ENCODE measurements around the gene ECSIT. TPM values are rescaled to one million over a fixed set of nuclear protein-coding genes. Genes with fewer than 3 reads are reported as not detected.

ECSIT gene
- total RNA-seq, 2 experiments from 2014 or later, result 42.6 to 46.0 TPM

DNA sequence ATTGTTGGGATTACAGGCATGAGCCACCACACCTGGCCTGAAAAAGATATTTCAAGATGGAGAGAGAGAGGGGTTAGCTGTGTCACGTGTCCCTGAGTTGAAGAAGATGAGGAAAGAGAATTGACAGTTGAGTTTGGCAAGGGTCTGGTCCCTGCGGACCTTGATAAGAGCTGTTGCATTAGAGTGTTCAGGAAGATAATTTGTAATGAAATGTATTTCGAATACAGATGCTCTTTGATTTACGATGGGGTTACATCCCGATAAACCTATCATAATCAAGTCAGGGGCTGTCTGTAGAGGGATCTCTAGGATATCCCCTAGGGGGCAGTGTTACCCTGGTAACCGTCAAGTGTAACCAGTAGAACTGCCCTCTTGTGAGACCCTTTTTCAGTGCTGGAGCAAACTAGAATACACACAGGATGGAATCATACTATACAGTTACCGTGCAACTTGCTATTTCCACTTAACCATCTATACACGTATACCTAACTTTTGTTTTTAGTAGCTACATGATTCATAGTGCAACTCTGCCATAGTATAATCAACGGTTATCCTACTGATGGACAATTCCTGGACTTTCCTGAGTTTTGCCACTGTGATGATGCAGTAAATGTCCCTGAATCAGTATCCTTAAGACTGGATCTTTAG lies 31.6 kb upstream of the ECSIT start:
- CTCF ChIA-PET, result interaction anchor here (0.6 to 3.6 kb wide), 10 partner anchors 9 to 80 kb away, joined by 3 to 60 read pairs (median 5); partner anchors contain the start of gene ACP5
- peak overlapping the region; percentile 80 for H3K27ac Mint-ChIP-seq
- DNase-seq, result peak; percentile 80
- H3K36me3 Mint-ChIP-seq (ENCODE audit: low read depth), result peaks cover 7% of the 10 kb centered on the region
- peaks cover 37% of the 10 kb centered on the region for H3K4me1 Mint-ChIP-seq (ENCODE audit: low read depth)
- intact Hi-C loops (cut with micrococcal nuclease), result loop anchor here (1.0 kb wide), 3 partner anchors 21 to 179 kb away; no protein-coding TSS in a partner anchor
- H3K4me3 Mint-ChIP-seq, result peak overlapping the region; percentile 91
- H3K27me3 Mint-ChIP-seq (ENCODE audit: low read depth), result no peaks in the 10 kb centered on the region
- no peaks in the 10 kb centered on the region for H3K9me3 Mint-ChIP-seq

DNA sequence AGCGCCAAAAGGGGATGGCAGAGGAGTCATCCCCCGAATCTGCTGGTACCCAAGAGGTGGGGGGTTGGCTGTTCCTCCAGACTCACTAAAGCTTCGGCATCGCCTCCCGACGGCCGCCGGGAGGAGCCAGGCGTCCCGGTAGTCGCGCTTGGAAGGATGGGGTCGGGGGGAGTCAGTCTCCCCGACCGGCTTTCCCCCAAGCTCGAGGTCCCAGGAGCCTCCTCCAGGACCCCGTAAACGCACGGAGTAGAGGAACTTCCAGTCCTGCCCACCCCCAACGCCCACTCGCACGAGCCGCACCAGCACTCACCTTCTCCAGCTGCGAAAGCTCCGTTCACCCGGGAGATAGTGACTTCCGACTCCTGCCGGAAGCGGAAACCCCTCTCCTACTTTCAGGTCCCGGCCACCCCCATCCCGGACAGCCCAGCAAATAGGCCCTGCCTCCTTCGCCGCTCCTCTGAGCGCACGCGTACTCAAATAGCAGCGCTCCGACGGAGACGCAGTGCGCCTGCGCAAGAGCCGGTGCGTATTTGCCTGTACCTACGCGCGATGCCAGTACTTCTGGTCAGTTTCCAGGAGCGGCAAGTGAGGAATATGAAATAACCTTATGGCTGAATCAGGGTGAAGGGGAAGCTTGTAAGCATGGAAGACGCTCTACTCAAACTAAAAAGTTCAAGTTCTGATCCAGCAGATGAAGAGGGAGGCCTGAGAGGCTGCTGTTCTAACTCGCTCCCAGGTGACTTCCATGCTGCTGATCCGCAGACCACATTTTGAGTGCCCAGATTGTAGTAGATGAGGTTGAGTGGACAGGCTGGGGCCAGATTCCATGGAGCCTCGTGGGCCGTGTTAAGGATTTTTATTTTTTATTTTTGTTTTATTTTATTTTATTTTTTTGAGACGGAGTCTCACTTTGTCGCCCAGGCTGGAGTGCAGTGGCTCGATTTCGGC lies 30.2 kb upstream of the ECSIT start, which contains the start of gene ELOF1:
TSS of gene ELOF1 (minus strand) at position 350 of the 948 bp plus-strand sequence. CDS start 4,883 bp downstream, outside the sequence.
- H3K4me1 Mint-ChIP-seq (ENCODE audit: low read depth), result peaks cover 43% of the 10 kb centered on the region
- peak; percentile 98 for DNase-seq
- intact Hi-C loops (cut with micrococcal nuclease), result loop anchor here (1.0 to 2.0 kb wide), 4 partner anchors 23 to 54 kb away; partner anchors contain the start of genes ECSIT, ZNF627 and ZNF653
- H3K36me3 Mint-ChIP-seq (ENCODE audit: low read depth), result peaks cover 9% of the 10 kb centered on the region
- H3K27ac Mint-ChIP-seq, result peak within 1 kb of the TSS; percentile 89
- no peaks in the 10 kb centered on the region for H3K27me3 Mint-ChIP-seq (ENCODE audit: low read depth)
- CTCF ChIA-PET, result interaction anchor here (0.5 to 3.6 kb wide), 8 partner anchors 21 to 429 kb away, joined by 3 to 60 read pairs (median 4); partner anchors contain the start of genes ACP5 and ZNF627
- peak within 1 kb of the TSS; percentile 91 for H3K4me3 Mint-ChIP-seq
- H3K9me3 Mint-ChIP-seq, result no peaks in the 10 kb centered on the region

DNA sequence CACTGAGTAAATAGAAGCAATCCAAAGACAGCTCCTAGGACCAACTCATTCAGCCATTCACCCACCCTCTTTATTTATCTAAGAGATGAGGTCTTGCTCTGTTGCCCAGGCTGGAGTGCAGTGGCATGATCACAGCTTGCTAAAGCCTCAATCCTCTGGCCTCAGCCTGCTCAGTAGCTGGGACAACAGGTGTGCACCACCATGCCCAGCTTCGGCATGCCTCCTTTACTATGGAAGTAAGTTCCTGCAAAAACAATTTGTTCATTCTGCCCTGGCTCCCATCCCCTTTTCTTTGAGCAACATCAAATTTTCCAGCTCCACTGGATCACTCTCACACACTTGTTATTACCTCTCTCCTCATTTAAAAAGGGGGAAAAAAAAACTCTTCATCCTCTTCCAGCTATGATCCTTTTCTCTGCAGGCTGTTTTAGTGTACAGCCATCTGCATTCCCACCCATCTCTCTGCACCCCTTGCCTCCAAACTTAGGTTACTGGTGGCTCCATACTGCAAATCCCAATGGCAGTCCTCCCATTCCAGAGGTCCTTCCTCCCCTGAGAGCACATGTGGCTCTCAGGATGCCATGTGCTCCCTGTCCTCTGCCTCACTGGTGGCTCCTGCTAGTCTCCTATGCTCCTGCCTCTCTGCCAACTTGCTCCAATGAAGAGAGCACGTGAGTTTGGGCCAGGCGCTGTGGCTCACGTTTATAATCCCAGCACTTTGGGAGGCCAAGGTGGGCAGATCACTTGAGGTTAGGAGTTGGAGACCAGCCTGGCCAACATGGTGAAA lies 27.9 kb upstream of the ECSIT start:
- intact Hi-C loops (cut with micrococcal nuclease), result no loop called here

DNA sequence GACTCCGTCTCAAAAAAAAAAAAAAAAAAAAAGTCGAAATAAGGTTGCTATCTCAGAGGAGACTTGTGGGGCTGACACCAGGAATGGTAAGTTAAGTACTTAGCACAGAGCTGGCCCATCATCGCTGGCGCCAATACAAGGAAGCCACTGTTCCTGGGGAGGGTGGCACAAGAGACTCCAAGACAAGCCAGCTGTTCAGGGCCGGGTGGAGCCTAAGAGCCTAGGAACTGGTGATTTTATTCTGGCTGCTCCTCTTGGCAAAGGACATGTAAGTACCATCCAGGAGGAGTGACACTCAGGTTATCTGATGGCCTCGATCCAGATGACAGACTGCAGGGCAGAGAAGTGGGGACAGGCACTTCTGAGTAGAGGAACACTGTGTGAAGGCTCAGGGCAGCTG lies 26.3 kb upstream of the ECSIT start:
- Mint-ChIP-seq H3K27ac (peak overlapping the region; percentile 6), H3K4me3 (no peak overlapping the region), H3K36me3 (ENCODE audit: low read depth) (peaks cover 13% of the 10 kb centered on the region), H3K27me3 (ENCODE audit: low read depth) (no peaks in the 10 kb centered on the region), H3K9me3 (no peaks in the 10 kb centered on the region), H3K4me1 (ENCODE audit: low read depth) (peaks cover 36% of the 10 kb centered on the region)
- no peak for DNase-seq
- CTCF ChIA-PET, result no interaction called here
- intact Hi-C loops (cut with micrococcal nuclease), result no loop called here

More for the DNA sequence above, 27.9 kb upstream of the ECSIT start:
- no peak overlapping the region for H3K27ac Mint-ChIP-seq
- no peaks in the 10 kb centered on the region for H3K9me3 Mint-ChIP-seq
- CTCF ChIA-PET, result no interaction called here
- peak overlapping the region; percentile 28 for H3K4me3 Mint-ChIP-seq
- H3K36me3 Mint-ChIP-seq (ENCODE audit: low read depth), result peaks cover 13% of the 10 kb centered on the region
- DNase-seq, result no peak
- H3K27me3 Mint-ChIP-seq (ENCODE audit: low read depth), result no peaks in the 10 kb centered on the region
- H3K4me1 Mint-ChIP-seq (ENCODE audit: low read depth), result peaks cover 45% of the 10 kb centered on the region

DNA sequence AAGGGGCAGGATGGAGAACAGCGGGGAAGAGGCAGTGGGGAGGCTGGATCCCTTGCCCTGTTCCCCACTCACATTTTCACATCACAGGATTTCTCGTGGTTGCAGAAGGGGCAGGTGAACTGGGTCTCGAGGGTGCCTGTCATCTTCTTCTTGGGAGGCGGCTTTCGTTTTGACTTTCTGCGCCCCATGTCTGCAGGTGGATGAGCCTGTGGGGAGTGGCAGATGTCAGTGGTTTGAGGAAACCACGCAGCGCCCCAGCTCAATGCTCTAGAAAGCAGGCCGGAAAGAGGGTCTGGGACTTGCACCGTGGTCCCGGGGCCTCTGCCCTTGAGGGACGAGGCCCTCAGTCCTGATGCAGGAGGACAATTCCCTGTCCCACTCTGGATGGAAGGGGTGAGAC lies 25.2 kb upstream of the ECSIT start:
- no peak overlapping the region for H3K4me3 Mint-ChIP-seq
- CTCF ChIA-PET, result interaction anchor here (1.7 kb wide), 1 partner anchor 18 kb away, joined by 5 read pairs; no protein-coding TSS in a partner anchor
- peaks cover 31% of the 10 kb centered on the region for H3K4me1 Mint-ChIP-seq (ENCODE audit: low read depth)
- intact Hi-C loops (cut with micrococcal nuclease), result no loop called here
- peaks cover 13% of the 10 kb centered on the region for H3K36me3 Mint-ChIP-seq (ENCODE audit: low read depth)
- peak overlapping the region; percentile 53 for H3K27ac Mint-ChIP-seq
- DNase-seq, result no peak
- no peaks in the 10 kb centered on the region for H3K27me3 Mint-ChIP-seq (ENCODE audit: low read depth)
- no peaks in the 10 kb centered on the region for H3K9me3 Mint-ChIP-seq

DNA sequence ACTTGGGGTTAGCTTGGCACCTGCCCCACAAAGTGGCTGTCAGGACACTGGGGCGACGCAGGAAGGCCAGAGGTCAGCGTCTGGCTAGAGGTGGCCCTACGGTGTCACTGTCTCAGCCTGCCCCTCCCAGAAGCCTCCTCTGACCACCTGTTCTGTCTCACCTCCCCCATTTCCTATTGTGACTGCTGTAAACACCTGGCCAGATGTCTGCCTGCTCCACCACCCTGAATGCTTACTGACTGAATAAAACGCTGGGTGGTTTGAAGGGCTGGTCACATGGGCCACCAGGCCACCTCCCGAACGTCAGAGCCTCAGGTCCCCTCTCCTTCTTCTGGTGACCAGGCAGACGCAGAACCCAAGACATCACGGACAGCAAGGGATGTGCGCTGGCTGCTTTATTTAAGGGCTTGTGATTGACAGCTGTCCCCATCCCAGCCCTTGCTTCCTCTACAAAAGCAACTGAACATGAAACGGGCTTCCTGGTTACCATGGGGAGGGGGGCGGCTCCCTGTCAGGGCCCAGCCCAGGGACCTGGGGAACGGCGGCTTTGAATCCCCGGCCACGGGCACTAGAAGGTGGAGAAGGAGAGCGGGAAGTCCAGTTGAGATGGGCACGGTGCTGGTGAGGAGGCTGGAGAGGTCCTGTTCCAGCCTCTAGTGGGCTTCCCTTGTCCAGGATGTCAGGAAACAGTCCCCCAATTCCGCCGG lies 23.9 kb upstream of the ECSIT start:
- no peak overlapping the region for H3K27ac Mint-ChIP-seq
- no peak overlapping the region for H3K4me3 Mint-ChIP-seq
- H3K4me1 Mint-ChIP-seq (ENCODE audit: low read depth), result peaks cover 26% of the 10 kb centered on the region
- H3K27me3 Mint-ChIP-seq (ENCODE audit: low read depth), result no peaks in the 10 kb centered on the region
- no peaks in the 10 kb centered on the region for H3K9me3 Mint-ChIP-seq
- intact Hi-C loops (cut with micrococcal nuclease), result no loop called here
- H3K36me3 Mint-ChIP-seq (ENCODE audit: low read depth), result peaks cover 13% of the 10 kb centered on the region
- no peak for DNase-seq
- CTCF ChIA-PET, result no interaction called here

DNA sequence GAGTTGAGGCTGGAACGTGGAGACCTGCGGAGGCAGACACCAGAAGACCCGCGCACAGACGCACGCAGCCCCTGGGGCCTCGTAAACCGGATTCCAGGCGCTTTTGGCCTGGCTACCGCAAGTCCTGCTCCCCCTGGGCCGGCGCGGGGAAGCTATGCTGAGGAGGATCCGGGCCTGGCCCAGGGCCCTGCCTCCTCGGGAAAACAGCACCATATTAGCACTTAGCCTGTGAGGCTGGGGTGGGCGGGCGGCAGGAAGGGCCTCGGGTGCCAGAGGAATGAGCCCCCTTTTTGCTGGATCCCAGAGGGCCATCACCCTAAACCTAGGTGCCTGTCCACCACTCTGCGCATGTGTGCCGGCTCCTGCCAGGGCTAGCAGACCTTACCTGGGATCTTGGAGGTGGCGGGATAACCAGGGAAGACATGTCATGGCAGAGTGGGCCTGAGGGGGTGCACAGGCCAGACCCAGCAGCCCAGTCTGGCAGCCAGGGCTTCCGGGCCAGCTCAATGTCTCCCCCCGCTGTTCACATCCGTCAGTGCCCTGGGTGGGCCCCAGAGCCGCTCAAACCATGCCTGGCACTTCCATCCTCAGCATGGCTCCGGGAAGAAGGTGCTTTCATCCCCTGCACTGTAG lies 22.8 kb upstream of the ECSIT start:
- intact Hi-C loops (cut with micrococcal nuclease), result no loop called here

DNA sequence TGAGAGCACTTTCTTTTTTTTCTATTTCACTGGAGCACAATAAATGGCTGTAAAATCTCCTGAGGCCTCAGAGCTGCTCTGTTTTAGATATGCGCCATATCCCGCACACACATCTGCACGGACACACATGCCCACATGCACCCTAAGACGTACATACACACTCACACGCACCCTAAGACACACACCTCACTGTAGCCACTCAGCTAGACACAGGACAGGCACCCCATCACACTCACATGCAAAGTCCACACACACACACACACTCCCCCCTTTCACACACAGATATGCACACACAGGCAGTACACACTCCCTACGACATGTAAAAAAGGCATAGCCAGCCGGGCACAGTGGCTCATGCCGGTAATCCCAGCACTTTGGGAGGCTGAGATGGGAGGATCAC lies 21.3 kb upstream of the ECSIT start:
- DNase-seq, result no peak
- CTCF ChIA-PET, result no interaction called here
- intact Hi-C loops (cut with micrococcal nuclease), result no loop called here
- Mint-ChIP-seq H3K4me1 (ENCODE audit: low read depth) (peaks cover 11% of the 10 kb centered on the region), H3K4me3 (no peak overlapping the region), H3K27ac (no peak overlapping the region), H3K9me3 (no peaks in the 10 kb centered on the region), H3K27me3 (ENCODE audit: low read depth) (no peaks in the 10 kb centered on the region), H3K36me3 (ENCODE audit: low read depth) (peaks cover 4% of the 10 kb centered on the region)

More for the DNA sequence above, 22.8 kb upstream of the ECSIT start:
- Mint-ChIP-seq H3K4me3 (no peak overlapping the region), H3K36me3 (ENCODE audit: low read depth) (peaks cover 10% of the 10 kb centered on the region), H3K27ac (no peak overlapping the region), H3K27me3 (ENCODE audit: low read depth) (no peaks in the 10 kb centered on the region), H3K9me3 (no peaks in the 10 kb centered on the region), H3K4me1 (ENCODE audit: low read depth) (peaks cover 18% of the 10 kb centered on the region)
- CTCF ChIA-PET, result interaction anchor here (0.6 kb wide), 1 partner anchor 20 kb away, joined by 3 read pairs; no protein-coding TSS in a partner anchor
- DNase-seq, result no peak

DNA sequence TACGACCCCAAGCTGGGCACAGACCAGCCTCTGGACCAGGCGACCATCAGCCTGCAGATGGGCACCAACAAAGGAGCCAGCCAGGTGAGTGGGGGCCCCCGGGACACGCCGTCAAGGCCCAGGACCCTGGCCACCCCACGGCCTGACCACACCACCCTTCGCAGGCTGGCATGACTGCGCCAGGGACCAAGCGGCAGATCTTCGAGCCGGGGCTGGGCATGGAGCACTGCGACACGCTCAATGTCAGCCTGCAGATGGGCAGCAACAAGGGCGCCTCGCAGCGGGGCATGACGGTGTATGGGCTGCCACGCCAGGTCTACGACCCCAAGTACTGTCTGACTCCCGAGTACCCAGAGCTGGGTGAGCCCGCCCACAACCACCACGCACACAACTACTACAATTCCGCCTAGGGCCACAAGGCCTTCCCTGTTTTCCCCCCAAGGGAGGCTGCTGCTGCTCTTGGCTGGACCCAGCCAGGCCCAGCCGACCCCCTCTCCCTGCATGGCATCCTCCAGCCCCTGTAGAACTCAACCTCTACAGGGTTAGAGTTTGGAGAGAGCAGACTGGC lies 20.5 kb upstream of the ECSIT start:
- Mint-ChIP-seq H3K36me3 (ENCODE audit: low read depth) (peaks cover 4% of the 10 kb centered on the region), H3K9me3 (no peaks in the 10 kb centered on the region), H3K27me3 (ENCODE audit: low read depth) (no peaks in the 10 kb centered on the region), H3K27ac (no peak overlapping the region), H3K4me1 (ENCODE audit: low read depth) (peaks cover 10% of the 10 kb centered on the region), H3K4me3 (no peak overlapping the region)
- CTCF ChIA-PET, result interaction anchor here (1.0 kb wide), 1 partner anchor 13 kb away, joined by 3 read pairs; no protein-coding TSS in a partner anchor
- intact Hi-C loops (cut with micrococcal nuclease), result no loop called here
- no peak for DNase-seq

DNA sequence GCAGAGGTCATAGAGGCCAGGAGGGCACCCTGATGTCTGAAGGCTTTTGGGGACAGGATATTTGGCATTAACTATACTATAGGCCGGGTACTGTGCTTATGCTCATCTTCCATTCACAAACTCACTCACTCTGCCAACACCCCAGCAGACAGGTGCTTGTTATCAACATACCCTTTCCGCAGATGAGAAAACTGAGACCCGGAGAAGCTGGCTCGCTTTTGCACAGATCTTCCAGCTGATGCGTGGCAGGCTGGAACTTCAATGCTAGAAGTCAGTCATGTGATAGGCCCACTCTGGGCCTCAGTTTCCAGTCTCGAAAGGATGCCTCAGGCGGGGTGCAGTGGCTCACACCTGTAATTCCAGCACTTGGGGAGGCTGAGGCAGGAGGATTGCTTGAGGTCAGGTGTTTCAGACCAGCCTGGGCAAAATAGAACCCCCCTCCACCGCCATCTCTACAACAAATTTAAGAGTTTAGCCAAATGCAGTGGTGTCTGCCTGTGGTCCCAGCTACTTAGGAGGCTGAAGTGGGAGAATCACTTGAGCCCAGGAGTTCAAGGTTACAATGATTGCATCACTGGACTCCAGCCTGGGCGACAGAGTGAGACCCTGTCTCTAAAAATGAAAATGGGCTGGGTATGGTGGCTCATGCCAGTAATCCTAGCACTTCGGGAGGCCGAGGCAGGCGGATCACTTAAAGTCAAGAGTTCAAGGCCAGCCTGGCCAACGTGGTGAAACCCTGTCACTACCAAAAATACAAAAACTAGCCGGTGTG lies 19.2 kb upstream of the ECSIT start:
- H3K27ac Mint-ChIP-seq, result no peak overlapping the region
- H3K4me1 Mint-ChIP-seq (ENCODE audit: low read depth), result peaks cover 2% of the 10 kb centered on the region
- H3K27me3 Mint-ChIP-seq (ENCODE audit: low read depth), result no peaks in the 10 kb centered on the region
- intact Hi-C loops (cut with micrococcal nuclease), result no loop called here
- CTCF ChIA-PET, result no interaction called here
- DNase-seq, result no peak
- H3K36me3 Mint-ChIP-seq (ENCODE audit: low read depth), result no peaks in the 10 kb centered on the region
- H3K9me3 Mint-ChIP-seq, result no peaks in the 10 kb centered on the region
- no peak overlapping the region for H3K4me3 Mint-ChIP-seq
